GM21825 (cell line): ENCODE data around the gene SNX1.

Experiments
- ATAC-seq: cut with Tn5 transposase; IDR thresholded peaks from one replicate; pipeline ENCODE4 v1.9.1; 2021; ENCODE audit warnings: mild to moderate bottlenecking, moderate library complexity; ENCODE audit not compliant: unreplicated experiment

Gene SNX1

GRCh38 chr15:64144192-64144564 is 48.4 kb downstream of the SNX1 start:
- peak; percentile 18 for ATAC-seq

- peak; percentile 49 for ATAC-seq
These were observed 48.9 kb downstream of the SNX1 start for GRCh38 chr15:64144565-64145281.

- ATAC-seq: no peak
These were observed 50.3 kb downstream of the SNX1 start for GRCh38 chr15:64146041-64146440.

GRCh38 chr15:64146520-64146884 is 50.7 kb downstream of the SNX1 start:
- ATAC-seq: no peak

DNA sequence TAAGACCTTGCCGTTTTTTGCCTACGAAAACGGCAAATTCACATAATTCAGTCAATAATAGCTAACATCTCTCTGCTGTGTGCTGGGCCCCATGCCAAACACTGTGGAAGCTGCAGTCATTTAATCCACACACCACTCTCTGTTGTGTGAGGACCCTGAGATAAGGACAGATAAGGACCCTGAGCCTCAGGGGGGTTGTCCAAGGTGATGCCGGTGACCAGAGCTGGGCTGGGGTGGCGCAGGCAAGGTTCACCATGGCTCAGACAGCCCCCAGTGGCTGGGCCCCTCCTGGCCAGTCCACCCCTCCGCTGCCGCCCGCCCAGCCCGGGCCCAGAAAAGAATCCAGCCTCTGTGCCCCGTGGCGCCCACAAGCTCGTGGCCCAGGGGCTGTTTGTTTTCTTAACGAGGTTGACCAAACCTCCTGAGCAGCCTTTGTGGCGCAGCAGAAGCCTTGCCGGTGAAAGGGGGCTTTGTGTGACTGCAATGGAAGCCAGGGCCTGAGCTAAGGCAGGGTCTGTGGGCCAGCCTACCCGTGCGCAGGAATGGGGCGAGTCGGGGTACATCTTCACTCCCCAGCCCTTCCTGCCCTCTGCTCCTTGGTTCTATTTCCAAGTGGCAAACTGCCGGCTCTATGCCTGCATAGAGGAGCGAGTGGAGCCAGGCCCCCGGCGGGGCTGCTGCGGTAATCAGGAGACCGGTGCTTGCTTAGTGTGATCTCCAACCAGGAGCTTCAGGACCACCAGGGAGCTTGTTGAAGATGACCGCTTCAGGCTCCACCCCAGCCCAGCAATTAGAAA is 51.3 kb downstream of the SNX1 start:
- no peak for ATAC-seq

- no peak for ATAC-seq
These were observed 52.4 kb downstream of the SNX1 start for GRCh38 chr15:64148168-64148567.

DNA sequence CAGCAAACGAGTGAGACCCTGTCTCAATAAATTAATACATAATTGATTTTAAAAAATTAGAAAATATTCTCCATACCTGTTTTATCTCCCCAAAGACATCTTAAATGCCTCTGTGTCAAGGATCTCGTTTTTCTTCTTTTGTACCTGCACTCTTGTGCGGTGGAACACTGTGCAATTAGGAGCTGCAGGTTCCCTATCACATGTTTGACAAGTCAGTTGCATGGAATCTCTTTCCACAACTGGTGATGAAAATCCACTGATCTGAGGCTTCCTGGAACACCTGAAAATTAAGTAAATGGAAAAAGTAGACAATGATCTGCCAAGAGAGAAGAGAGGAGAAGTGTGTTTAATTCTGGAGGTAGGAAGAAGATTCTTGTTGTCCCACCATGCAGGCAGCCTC is 52.8 kb downstream of the SNX1 start:
- no peak for ATAC-seq

DNA sequence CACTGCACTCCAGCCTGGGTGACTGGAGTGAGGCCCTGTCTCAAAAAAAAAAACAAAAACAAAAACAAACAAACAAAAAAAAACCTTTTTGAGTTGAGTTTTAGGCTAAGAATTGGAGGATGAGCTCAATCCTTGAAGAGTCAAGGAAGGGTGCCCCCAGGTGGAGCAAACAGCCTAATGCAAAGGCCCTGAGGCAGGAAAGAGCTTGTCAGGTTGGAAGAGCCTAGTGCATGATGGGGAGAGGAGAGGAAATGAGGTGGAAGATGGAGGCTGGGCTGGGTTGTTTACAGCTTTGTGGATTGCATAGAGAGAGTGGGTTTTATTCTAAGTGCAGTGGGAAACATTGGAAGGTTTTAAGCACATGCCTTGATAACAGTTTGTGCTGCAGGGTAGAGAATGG is 53.6 kb downstream of the SNX1 start:
- ATAC-seq: no peak

DNA sequence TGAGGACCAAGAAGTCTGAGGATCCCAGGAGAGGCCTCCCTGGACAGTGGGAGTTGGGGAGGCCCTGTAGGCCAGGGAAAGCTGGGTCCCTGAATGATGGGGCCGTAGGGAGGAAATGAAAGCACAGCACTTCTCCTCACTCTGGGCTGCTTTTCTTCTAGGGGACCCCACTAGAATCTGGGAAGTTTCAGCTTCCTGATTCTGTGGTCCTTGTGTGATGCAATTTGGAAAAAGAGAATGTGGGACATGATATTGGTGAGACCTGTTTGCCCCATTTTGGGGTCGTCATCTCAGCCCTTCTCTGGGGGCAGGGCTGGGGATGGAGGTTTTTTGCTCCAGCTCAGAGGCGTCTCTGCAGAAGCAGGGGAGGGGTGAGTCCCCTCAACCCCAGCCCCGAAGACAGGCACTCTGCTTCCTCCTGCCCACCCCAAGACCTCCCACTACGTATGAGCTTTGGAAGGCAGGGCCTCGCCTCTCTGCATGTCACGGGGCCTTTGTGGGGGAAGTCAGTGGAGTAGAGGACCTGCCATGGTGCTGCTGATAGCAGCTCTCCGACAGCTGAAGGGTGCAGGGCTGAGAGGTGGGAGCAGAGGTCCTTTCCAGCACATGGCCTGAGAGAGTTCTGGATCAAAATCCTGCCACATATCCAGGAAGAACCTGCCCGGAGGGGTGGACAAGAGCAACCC is 54.3 kb downstream of the SNX1 start:
- ATAC-seq: no peak

DNA sequence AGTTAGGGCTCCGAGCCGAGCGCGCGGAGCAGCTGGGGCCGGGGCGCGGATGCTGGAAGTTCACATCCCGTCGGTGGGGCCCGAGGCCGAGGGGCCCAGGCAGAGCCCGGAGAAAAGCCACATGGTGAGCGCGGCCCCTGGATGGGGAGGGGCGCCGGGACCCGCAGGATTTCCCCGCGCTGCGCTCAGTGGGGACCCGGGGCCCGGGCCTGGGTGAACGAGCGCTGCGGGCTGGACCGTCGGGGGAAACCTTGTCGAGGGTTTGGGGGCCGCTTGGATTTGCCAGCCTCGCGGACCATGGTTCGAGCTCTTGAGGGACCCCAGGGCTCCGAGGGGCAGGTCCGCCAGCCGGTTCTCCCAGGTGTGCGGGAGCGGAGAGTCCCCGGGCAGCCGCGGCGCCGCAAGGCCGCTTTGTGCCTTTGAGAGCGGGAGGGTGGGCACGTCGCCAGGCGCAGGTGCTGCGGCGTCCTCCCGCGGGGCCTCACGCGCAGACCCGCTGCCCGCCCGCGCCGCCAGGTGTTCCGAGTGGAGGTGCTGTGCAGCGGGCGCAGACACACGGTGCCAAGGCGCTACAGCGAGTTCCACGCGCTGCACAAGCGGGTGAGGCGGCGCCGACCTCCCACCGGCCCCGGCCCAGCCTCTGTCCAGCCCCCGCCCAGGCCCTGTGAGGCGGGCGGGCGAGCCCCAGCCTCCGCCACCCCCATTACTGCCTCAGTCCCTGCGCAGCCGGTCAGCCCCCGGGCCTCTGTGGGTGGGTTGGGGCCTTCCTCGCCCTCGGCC is 56.1 kb downstream of the SNX1 start, which contains the start of gene SNX22:
Gene SNX22, plus strand, starts transcription at position 5 of the 780 bp plus-strand sequence. Its CDS starts 45 bp downstream, at position 50.
- ATAC-seq: peak; percentile 4

DNA sequence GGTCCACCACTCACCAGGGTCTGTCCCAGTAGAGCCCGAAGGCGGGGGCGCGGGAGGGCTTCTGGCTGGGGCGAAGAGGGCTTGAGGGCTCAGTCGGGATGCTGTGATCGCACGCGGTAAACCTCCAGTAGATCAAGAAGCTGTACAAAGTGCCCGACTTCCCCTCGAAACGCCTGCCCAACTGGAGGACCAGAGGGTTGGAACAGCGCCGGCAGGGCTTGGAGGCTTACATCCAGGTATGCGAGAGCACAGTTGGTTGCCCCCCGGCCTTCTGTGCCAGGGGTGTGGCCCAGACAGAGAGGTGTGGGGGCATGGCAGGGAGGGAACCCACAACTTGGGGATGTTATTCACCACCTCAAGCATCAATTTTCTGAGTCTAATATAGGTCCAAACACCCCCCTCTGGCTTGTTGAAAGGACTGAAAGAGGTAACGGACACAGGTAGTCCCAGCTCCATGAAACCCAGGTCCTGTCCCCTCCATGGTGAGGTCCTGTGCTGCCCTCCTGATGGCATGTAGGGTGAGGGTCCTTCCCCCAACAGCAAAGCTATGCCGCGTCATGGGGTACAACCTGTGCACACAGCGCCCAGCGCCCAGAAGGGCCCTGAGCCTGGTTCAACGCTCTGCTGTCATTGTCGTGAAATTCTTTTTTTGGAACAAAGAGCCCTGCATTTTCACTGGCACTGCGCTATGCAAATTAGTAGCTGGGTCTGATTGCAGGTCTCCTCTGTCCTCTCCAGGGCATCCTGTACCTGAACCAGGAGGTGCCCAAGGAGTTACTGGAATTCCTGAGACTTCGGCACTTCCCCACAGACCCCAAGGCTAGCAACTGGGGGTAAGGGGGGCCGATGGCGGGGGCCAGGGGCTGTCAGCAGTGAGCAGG is 57.0 kb downstream of the SNX1 start:
- peak; percentile 12 for ATAC-seq

GRCh38 chr15:64153480-64154367 is 57.9 kb downstream of the SNX1 start:
- peak; percentile 51 for ATAC-seq

DNA sequence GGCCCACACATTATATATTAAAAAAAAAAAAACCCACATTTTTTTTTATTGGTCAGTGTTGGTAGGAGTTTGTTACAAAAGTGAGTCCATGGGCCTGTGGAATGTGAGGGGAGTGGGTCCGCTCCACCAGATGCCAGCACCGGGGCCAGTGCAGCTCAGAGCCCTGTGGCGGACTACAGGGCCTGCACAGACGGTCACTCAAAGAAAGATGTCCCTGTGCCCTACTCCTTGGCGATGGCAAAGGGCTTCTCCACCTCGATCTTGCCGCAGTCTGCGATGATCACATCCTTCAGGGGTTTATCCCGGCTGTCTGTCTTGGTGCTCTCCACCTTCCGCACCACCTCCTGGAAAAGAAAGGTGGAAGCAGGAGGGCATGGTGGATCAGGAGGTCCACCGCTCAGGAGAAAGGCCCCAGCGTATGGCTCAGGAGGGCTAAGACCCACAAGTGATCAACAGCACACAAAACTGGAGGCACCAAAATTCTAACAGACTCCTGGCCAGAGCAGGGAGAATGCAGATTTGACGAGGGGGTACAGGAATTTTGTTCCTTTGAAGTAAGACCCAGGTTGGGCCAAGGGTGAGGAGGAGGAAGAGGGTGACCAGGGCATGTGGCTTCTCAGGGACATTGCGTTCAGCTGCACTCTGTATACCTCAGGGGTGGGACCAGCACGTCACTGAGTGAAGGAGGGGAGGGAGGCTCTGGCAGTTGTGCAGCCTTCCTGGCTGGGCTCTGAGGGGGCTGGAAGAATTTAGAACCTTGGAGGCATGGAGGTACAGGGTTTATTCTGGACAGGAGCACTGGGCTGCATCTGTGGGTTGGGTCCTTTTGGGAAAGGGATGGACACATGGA is 60.2 kb downstream of the SNX1 start:
- ATAC-seq: no peak

DNA sequence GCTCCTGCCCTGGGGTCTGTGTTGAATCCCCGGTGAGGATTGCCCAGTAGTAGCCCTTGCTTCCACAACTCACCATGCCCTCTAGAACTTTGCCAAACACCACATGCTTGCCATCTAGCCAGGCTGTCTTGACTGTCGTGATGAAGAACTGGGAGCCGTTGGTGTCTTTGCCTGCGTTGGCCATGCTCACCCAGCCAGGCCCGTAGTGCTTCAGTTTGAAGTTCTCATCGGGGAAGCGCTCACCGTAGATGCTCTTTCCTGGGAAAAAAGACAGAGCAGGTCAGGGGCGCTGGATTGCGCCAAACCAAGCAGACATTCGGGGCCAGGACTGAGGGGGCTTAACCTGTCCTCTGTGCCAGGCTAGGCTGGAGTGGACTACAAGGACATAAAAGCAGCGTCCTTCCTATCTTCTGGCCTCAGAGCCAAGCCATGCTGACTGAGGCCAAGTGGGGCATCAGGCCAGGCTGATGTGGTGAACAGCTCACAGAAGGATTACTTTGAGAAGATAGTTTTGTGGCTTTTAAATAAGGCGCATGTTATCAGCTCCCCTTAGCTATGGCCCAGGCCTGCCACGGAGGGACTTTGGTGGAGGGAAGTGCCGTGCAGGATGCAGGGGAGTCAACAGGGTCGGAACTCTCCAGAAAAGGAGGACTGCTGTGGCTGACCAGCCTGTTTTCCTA is 61.0 kb downstream of the SNX1 start:
- ATAC-seq: no peak

DNA sequence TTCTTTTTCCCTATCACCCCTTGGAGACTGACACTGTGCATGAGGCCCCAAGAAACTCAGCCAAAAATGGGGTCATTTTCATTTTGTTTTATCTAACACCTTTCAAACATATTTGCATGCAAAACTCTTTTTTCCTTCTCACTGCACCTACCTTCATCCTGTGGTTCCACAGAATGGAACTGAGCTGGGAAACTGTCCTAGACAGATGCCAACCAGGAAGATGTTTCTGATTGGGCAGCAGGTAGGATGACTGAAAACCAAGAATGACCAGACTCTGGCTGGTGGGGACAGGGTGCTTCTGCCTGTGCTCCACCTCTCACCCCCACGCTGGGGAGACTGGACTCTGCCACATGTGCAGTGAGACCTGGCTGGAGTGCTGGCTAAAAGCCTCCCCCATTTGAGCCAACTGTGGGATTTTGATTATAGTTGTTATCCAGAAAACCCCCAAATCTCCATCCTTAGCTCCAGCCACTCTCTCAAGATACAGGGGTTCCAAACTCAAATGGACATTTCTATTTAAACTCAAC is 61.9 kb downstream of the SNX1 start:
- ATAC-seq: no peak

DNA sequence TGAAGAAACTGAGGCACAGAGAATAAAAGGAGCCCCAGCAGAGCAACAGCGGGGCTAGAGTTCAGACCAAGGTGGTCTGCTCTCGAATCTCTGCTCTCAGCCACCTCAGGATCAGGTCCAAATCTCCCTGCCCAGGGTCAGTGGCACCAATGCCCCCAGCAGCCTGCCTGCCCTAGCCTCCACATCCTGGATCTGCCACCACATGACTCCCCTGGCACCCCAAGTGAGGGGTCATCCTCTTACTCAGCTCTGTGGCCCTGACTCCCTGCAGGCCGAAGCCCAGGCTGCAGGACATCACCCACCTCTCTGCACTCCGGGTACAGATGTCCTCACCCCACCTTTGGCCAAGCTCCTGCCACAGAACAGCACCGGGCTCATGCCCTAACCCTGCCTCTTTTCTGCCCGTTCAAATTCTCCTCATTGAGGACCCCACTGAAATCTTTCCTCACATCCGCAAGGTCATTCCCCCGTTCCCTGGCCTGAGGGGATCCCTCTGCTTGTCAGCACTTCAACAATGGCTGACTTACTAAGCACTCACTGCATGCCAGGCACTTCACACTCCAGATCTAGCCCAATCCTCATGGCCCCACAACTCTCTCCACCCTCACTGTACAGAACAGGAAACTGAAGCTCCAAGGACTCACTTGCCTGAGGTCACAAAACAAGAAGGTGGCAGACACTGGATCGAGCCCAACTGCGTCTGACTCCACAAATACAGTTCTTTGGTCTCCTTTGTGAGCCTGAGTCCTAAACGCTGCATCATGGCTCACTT is 62.8 kb downstream of the SNX1 start:
- ATAC-seq: no peak
